RPMI7951 (cell line): ENCODE data around the gene RALGAPA2. TPM values are rescaled to one million over a fixed set of nuclear protein-coding genes. Genes with fewer than 3 reads are reported as not detected.
A peak's percentile ranks its signal among the peaks of the same experiment; 100 is the strongest.

ENCODE experiments used
- DNase-seq: peaks from one replicate; pipeline ENCODE4 v3.0.0-alpha.2; 2012; ENCODE audit warnings: low read depth
- total RNA-seq: library from RNA; depleted of rRNA; stranded (reverse); fragments of >200 nt; shearing (Covaris generic); gene quantifications from 2 replicates; pipeline ENCODE4 v1.2.3, GENCODE V29; 2014

RALGAPA2 gene
- total RNA-seq, 1 experiment from 2014 or later = 7.2 TPM

DNA sequence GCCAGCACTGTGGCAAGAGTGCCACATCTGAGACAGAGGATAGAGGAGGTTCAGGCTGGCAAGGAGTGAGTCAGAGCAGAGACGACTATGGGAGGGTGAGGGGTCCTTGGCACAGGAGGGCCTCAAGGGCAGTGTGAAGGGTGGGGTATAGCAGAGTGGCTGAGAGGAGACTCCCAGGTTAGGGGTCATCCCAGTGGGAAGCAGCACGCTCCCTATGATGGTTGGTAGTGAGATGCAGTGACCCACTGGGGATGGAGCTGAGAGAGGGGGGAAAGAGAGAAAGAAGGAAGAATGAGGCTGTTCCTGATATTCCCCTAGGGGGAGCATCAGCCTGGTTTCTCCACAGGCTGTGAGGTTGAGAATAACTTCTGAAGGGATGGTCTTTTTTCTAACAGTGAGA, 247.2 kb downstream of the RALGAPA2 start:
- peak; percentile 41 for DNase-seq

GRCh38 chr20:20463933-20464374, 248.5 kb downstream of the RALGAPA2 start:
- DNase-seq = no peak

GRCh38 chr20:20462185-20462584, 250.3 kb downstream of the RALGAPA2 start:
- no peak for DNase-seq

GRCh38 chr20:20461551-20461950, 250.9 kb downstream of the RALGAPA2 start:
- DNase-seq = no peak

DNA sequence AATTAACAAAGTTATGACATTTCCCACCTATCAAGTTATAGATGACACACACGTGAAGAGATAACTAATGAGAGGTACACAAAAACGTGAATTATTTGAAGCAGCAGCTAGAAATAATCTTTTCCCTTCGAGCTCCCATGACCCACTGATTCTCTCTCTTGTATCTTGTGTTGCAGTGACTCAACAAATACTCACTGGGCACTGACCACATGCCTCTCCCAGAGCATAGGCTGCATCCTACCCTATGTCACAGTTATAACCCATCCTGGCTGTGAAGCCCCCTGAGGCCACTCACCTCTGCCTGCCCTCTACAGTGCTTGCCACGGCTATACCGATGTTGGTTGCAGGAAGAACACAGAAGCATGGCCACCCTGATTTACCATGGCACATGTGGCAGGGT, 252.7 kb downstream of the RALGAPA2 start:
- peak; percentile 80 for DNase-seq

GRCh38 chr20:20457392-20458126, 254.9 kb downstream of the RALGAPA2 start:
- DNase-seq = peak; percentile 80

- no peak for DNase-seq
These were observed 255.7 kb downstream of the RALGAPA2 start for GRCh38 chr20:20456741-20457140.

DNA sequence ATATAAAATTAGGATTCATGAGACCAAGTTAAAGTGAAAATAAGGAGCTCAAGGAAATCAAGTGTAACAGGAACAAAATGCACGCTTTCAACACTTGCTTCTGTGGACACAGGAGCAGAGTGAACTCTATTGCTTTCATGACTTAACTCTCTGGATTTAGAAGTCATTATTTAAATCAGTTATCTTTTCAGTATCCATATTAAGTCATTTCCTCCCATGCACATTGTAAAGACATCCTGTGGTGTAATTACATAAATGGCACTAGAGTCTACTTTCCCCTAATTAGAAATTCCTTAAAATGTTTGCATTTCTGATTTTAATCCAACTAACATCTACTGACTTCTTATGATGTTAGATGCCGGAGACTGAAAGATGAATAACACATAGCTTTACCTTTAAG, 256.5 kb downstream of the RALGAPA2 start:
- DNase-seq = no peak

GRCh38 chr20:20454850-20455627, 257.4 kb downstream of the RALGAPA2 start:
- DNase-seq = no peak

DNA sequence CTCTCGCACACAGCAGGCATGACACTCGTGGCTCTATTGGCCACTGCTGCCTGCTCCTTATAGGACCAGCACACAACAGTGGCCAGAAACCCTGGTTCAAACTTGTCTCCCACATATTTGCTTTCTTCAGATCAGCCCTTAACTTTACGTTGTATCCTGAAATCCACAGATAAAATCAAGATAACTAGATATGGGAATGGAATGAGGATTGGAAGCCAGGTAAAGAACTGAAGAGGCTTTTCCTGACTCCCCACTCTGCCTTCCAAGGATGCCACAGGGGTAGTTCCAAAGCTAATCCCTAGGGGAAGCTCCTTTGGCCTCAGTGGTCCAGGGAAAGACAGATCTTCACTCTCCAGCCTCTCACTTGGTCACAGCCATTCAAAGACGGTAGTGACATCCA, 258.1 kb downstream of the RALGAPA2 start:
- no peak for DNase-seq

- DNase-seq = peak; percentile 99
These were observed 260.2 kb downstream of the RALGAPA2 start for GRCh38 chr20:20452254-20452676.

- peak; percentile 75 for DNase-seq
These were observed 261.9 kb downstream of the RALGAPA2 start for GRCh38 chr20:20450521-20450920.

- no peak for DNase-seq
These were observed 263.6 kb downstream of the RALGAPA2 start for GRCh38 chr20:20448881-20449280.

GRCh38 chr20:20447196-20447595, 265.2 kb downstream of the RALGAPA2 start:
- no peak for DNase-seq

DNA sequence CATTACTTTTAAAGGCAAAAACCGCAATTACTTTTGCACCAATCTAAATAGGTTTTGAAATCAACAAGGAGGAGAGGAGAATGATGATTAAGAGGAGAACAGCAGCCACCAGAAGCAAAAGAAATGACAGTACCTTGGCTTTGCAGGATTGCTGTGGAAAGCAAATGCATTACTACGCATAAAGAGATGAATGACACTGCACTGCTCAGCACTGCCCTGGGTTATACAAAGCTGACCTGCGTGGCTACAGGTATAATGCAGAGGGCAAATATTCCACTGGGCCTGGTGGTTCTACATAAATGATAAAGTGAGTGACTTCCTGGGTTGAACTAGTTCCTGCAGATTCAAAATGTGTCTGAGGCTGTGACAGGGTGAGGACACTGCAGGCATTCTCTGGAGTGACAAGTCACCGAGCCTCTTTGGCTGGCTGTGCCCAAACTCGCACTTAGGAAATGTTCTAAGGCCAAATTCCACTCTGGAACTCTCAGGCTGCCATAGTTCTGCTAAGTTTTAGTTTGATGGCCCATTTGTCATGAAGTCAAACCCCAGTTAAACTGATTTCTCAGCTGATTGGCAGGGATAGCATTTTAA, 265.9 kb downstream of the RALGAPA2 start:
- no peak for DNase-seq

GRCh38 chr20:20446001-20446400, 266.4 kb downstream of the RALGAPA2 start:
- no peak for DNase-seq

- peak; percentile 26 for DNase-seq
These were observed 268.9 kb downstream of the RALGAPA2 start for GRCh38 chr20:20443504-20443903.

- DNase-seq = no peak
These were observed 270.0 kb downstream of the RALGAPA2 start for GRCh38 chr20:20442466-20442865.

- DNase-seq = no peak
These were observed 271.4 kb downstream of the RALGAPA2 start for GRCh38 chr20:20440886-20441658.

DNA sequence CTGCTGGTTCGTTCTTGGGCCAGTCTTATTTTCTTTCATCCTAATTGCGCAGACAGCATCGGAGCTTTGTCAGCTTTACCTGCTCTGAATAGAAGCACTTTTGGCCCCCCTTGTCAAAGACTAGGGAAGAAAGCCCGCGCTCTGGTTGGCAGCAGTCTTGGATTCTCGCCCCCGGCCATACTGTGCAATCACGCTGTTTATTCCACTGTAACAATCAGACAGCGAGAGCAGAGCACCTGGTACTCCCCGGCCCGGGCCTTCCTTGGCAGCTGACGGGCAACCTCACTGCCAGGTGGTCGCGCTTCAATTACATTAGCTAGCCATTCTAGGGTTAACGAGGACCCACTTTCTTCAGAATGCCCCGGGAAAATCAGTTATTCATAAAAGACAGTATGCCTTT, 272.0 kb downstream of the RALGAPA2 start:
- DNase-seq = no peak

DNA sequence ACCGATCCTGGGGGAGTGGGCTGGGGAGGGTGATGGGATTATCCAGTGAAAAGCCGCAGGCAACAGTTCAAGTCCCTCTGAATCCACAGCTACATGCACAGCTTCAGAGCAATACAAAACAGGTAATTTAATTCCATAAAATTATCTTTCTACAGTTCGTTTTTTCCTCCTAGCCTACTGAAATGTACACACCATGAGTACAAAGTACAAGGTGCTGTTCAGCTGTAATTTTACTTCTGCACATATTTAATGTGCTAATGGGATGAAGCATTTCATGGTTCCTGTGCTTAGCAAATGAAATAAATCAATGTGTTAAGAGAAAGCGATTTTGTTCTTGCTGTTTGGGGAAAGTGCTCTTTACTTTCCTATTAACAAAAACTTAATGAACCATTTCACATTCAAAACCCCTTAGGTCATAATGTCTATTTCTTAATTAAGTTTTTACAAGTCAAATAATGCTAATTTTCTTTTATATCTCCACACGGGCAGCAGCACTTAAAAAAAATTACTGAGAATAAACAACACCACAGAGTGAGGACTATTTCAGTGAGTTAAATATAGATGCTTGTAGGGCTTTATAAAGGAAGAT, 272.7 kb downstream of the RALGAPA2 start:
- DNase-seq = no peak

- no peak for DNase-seq
These were observed 275.1 kb downstream of the RALGAPA2 start for GRCh38 chr20:20437314-20437713.
